Measurements from ENCODE around the gene CDK10.
"Not testable (repeated sequence)": the region's sequence is repeated elsewhere in the genome, so short reads cannot be mapped to it uniquely, and the experiment has no call there.

DNA sequence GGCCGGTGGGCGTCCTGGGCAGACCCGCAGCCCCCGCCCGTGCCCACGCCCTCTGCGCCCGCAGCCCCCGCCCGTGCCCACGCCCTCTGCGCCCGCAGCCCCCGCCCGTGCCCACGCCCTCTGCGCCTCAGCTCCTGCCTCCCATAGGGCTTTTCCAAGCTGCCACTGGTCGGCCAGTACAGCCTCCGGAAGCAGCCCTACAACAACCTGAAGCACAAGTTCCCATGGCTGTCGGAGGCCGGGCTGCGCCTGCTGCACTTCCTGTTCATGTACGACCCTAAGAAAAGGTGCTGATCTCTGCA lies 8.2 kb downstream of the CDK10 start:
- TF ChIP-seq NFRKB (IDR thresholded peaks at IDR 0.05); ELF4 (IDR thresholded peaks at IDR 0.05); ARNT (IDR thresholded peaks at IDR 0.05); BHLHE40 (IDR thresholded peaks at IDR 0.05; ENCODE audit: borderline replicate concordance); FOXM1 (IDR thresholded peaks at IDR 0.05; ENCODE audit: borderline replicate concordance); FOXA1 (IDR thresholded peaks at IDR 0.05): not testable (repeated sequence)

Measured in HEK293T (cell line).